GM18505 (cell line): ENCODE results near the gene AGAP3.

Source experiments
- ATAC-seq: cut with Tn5 transposase; IDR thresholded peaks from one replicate; pipeline ENCODE4 v1.9.1; 2021; ENCODE audit not compliant: unreplicated experiment
- POLR2A ChIP-seq: IDR thresholded peaks from 4 replicates; pipeline ENCODE4 v1.6.1; 2011; ENCODE audit warnings: borderline replicate concordance; ENCODE audit not compliant: insufficient read depth, insufficient read length; ENCODE audit errors: extremely low read depth

Gene AGAP3

DNA sequence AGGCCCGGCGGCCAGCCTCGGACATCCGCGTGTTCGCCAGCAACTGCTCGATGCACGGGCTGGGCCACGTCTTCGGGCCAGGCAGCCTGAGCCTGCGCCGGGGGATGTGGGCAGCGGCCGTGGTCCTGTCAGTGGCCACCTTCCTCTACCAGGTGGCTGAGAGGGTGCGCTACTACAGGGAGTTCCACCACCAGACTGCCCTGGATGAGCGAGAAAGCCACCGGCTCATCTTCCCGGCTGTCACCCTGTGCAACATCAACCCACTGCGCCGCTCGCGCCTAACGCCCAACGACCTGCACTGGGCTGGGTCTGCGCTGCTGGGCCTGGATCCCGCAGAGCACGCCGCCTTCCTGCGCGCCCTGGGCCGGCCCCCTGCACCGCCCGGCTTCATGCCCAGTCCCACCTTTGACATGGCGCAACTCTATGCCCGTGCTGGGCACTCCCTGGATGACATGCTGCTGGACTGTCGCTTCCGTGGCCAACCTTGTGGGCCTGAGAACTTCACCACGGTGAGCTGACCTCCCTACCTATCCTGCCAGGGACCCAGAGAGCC is 37.3 kb upstream of the AGAP3 start:
- no peak for TF ChIP-seq POLR2A
- ATAC-seq, result no peak

DNA sequence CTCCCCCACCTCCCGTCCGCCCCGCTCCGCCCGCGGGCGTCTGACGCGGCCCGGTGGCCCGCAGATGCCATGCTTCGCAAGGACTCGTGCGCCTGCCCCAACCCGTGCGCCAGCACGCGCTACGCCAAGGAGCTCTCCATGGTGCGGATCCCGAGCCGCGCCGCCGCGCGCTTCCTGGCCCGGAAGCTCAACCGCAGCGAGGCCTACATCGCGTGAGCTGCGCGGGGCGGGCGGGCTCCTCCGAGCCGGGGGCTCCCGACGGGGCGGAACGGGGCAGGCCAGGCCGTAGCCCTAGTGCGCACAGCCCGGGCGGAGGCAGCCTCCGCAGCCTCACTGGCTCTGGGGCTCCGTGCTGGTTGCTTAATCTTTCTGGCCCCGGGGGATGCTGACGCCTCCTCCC is 35.2 kb upstream of the AGAP3 start:
- TF ChIP-seq POLR2A, result no peak
- ATAC-seq, result no peak

DNA sequence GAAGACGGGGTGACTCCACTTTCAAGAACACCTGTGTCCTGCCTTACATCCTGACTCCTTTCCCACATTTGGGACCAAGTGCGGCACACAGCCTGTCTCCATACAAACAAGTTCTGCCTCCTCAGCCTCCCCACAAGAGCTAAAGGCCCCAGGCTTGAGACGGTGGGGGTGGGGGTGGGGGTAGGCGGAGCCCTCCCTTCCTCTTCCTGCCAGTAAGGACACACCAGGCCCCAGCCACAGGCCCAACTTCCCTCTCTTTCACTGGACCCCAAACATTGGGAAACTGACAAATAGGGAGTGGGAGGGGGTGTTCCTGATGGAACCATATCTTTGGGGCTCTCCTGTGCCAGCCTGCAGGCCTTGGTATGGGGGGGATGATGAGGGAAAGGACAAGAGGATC is 33.2 kb upstream of the AGAP3 start:
- ATAC-seq, result no peak
- TF ChIP-seq POLR2A, result no peak

GRCh38 chr7:151053751-151054150 is 32.5 kb upstream of the AGAP3 start:
- no peak for TF ChIP-seq POLR2A
- ATAC-seq, result no peak

DNA sequence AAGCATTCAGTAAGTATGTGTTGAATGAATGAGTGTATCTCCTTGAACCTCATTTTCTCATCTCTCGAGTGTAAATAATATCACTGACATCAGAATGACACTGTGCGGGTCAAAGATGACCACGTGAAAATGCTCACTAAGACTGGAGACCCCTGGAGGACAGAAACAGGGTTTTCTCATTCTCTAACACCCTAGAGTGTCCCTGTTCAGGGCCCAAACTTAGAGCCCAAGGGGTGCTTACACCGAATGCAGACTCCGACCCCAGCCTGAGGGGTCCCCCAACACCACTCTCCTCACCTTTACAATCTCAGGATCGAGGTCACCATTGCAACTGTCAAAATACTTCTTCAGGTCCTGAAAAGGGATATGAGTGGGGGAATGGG is 30.0 kb upstream of the AGAP3 start:
- no peak for TF ChIP-seq POLR2A
- ATAC-seq, result no peak

DNA sequence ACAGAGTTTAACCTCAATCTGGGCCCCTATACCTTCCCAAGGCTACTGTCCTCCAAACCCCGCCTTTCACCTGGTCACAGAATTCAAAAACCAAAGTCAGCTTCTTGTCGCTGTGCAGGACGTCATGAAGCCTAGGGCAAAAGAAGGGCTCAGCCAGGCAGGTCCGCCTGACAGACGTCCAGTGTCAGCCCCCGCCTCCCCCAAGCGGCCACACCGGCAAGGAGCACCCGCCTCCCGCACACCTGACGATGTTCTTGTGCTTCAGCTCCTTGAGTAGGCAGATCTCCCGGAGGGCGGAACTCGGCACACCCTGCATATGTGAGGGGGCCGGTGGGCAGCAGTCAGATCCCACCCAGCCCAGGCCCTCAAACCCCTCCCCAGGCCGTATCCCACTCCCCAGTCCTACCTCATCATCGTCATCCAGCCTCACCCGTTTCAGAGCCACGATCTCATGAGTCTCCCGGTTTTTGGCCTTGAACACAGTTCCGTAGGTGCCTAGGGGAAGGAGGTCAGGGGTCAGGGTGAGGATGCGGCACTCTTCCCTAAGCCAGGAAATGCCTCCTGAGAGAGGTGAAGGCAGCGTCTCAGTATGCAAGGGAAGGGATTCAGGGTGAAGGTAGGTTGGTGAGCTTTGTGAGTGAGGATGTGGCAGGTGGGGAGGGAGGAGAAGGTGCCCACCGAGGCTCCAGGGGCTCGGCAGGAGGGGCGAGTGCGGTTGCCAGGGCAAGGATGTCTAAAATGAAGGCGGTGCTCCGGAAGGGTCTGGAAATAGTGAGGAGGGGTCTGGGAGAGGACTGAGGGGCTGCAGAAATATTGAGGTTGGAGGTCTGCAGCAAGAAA is 29.4 kb upstream of the AGAP3 start:
- TF ChIP-seq POLR2A, result no peak
- no peak for ATAC-seq

DNA sequence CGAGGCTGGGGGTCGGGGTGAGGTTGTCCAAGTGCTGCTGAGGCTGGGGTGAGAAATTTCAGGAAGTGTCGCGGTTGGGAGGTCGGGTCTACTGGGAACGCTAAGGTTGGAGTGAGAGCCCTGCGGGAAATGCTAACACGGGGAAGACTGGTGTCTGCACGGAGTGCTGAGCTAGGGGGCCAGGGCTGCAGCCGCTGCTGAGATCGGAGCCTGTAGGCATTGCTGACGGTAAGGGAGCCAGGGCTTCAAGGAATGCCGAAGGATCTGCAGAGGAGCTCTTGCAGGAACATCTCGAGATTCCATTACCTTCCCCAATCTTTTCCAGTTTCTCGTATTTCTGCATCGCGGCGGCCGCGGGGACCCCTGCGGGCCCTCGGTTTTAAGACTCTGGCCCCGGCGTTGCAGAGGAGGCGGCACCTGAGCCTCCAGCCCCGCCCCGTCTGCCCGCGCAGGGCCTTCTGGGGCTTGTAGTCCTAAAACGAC is 28.7 kb upstream of the AGAP3 start, which contains the start of gene CDK5:
CDK5 (minus strand) TSS at position 392 of the 483 bp plus-strand sequence; CDS start at position 343, 49 bp downstream.
- no peak for TF ChIP-seq POLR2A

GRCh38 chr7:151057989-151058780 is 28.1 kb upstream of the AGAP3 start:
- TF ChIP-seq POLR2A, result peak; percentile 70
- ATAC-seq, result peak; percentile 86

More for the DNA sequence above, 28.7 kb upstream of the AGAP3 start, which contains the start of gene CDK5:
- peak; percentile 10 for ATAC-seq

DNA sequence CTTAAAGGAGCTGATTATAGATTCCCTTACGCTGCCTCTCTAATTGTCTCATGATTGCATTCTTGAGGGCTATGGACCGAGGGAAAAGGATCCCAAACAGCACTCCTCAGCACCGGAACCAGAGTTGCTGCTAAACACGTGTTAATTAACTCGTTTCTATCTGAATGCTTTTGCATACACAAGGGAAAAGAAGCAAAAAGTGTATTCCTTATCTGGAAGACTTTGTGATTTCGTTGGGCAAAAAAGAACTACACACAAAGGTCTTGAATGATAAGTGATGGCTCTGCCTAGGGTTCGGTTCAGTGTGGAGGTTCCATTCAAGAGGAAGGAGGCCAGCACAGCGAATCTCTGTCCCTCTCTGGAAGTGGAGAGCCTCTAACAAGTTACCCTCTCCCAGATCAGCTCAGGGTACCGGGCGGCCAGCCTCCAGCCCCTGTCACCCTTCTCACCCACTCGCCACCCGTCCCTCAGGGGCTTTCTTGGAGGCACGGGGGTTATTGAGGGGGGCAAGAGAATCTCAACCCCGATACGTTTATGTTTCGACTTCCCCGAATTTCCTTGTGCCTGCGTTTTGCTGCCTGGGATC is 27.4 kb upstream of the AGAP3 start:
- ATAC-seq, result no peak
- TF ChIP-seq POLR2A, result no peak

GRCh38 chr7:151059367-151060112 is 26.7 kb upstream of the AGAP3 start, which contains the start of gene SLC4A2:
TSS of gene SLC4A2 (plus strand) at chr7:151059589. CDS start at chr7:151061988, 2,399 bp downstream.
- peak; percentile 67 for TF ChIP-seq POLR2A
- peak; percentile 37 for ATAC-seq

DNA sequence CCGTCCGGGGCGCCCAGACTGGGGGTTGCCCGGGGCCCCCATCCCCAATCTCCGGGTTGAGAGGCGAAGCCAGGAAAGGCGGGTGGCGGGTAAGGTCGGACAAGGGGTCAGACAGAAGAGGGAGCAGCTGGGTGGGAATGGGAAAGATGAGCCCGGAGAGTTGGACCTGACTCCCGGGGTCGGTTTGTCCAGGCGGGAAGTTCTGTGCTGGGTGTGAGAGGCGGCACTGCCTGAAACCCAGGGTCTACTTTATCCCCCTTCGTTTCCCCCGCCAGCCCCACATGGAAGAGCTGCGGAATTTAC is 26.2 kb upstream of the AGAP3 start:
- ATAC-seq, result no peak
- TF ChIP-seq POLR2A, result no peak

GRCh38 chr7:151060416-151061212 is 25.7 kb upstream of the AGAP3 start:
- no peak for ATAC-seq
- TF ChIP-seq POLR2A, result no peak
